Head of caudate nucleus (tissue), 42 donors: ENCODE data around the gene MEGF6.
A peak's percentile ranks its signal among the peaks of the same experiment; 100 is the strongest.

ENCODE experiments used
- DNase-seq, 42 donors: peaks; one replicate each; pipeline versions ENCODE4 v3.0.0 to v3.0.0-alpha.2; 2020 to 2021; ENCODE audit warnings: mixed read lengths in 7 of 42
- intact Hi-C: fragments of 100-400 bp; cut with DNase I; formaldehyde crosslinking; loops from one replicate; pipeline ENCODE4 v1.15.0; 2022

Gene MEGF6, protein sequence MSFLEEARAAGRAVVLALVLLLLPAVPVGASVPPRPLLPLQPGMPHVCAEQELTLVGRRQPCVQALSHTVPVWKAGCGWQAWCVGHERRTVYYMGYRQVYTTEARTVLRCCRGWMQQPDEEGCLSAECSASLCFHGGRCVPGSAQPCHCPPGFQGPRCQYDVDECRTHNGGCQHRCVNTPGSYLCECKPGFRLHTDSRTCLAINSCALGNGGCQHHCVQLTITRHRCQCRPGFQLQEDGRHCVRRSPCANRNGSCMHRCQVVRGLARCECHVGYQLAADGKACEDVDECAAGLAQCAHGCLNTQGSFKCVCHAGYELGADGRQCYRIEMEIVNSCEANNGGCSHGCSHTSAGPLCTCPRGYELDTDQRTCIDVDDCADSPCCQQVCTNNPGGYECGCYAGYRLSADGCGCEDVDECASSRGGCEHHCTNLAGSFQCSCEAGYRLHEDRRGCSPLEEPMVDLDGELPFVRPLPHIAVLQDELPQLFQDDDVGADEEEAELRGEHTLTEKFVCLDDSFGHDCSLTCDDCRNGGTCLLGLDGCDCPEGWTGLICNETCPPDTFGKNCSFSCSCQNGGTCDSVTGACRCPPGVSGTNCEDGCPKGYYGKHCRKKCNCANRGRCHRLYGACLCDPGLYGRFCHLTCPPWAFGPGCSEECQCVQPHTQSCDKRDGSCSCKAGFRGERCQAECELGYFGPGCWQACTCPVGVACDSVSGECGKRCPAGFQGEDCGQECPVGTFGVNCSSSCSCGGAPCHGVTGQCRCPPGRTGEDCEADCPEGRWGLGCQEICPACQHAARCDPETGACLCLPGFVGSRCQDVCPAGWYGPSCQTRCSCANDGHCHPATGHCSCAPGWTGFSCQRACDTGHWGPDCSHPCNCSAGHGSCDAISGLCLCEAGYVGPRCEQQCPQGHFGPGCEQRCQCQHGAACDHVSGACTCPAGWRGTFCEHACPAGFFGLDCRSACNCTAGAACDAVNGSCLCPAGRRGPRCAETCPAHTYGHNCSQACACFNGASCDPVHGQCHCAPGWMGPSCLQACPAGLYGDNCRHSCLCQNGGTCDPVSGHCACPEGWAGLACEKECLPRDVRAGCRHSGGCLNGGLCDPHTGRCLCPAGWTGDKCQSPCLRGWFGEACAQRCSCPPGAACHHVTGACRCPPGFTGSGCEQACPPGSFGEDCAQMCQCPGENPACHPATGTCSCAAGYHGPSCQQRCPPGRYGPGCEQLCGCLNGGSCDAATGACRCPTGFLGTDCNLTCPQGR (N-terminal part only)

DNA sequence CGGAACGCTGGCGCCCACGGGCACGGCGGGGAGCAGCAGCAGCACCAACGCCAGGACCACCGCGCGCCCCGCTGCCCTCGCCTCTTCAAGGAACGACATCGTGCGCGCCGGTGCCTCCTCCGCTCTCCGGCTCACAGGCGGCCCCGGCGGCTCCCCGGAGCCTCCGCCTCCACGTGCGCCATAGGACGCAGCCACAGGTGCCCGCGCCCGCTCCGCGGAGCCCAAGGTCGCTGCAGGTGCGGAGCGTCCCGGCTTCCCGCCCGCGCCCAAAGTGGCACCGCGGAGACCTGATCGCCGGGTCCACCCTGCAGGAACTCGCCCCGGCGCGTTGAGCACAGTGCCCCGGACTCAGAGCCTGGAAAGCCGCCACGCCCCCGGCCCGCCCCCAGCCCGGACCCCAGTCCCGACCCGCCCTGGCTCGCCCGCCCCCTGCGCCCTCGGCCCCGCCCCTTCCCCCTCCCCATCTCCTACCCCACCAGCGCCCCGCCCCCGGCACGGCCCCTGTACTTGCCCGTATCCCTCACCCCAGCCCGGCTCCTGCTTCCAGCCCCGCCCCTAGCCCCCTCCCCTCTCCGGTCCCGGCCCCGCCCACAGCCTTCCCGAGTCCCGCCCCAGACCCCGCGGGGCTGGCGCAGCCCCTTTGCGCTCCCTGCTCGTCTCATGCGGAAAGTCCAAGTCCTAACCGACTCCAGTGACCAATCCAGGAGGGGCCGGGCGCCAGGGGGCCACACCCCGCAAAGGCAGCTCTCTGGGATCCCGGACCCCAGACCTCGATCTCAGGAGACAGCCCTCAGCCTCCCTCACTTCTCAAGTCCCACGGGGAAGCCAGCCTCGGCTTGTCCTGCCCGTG lies at the start of gene MEGF6:
MEGF6 (minus strand) TSS at position 339 of the 850 bp plus-strand sequence; CDS start at position 99, 240 bp downstream.
- DNase-seq: peak in 29 of 42 donors; percentile 27 to 72 (median 49)
- intact Hi-C loops: no loop called here

DNA sequence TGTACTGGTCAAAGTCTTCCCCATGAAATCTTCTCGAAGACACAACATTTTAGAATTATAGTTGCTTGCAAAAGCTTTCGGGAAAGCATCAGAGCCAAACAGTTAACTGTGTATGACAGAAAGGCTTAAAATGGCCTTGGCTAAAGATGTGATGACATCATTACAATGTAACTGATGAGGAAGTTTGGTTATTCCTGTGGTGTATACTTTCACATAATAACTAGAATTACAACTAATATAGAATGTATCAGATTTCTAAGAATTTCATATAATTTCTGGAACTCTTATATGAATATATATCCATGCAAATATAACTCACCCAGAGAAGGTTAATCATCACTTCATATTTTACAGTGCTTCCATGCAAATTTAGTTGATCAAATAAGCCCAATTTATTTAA lies 49.4 kb upstream of the MEGF6 start:
- DNase-seq: no peak
- intact Hi-C loops: no loop called here

DNA sequence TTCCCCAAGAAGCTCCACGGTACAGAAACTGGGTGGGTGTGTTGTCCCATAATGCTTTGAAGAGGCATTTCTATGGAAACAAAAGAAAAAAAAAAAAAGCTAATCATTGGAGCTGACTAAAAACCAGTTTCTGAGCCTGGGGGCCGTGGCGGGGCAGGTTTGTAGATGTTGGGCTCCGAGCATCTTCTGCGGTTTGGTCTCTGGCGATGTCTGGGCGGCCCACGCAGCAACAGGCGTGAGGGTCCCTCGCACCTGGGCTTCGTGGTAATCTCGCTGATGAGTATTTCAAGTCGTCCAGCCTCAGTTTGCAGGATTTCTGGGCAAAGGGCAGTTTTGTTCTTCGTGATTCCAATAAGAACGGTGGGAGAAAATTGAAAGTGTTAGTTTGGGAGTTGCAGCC lies 47.8 kb upstream of the MEGF6 start:
- no peak for DNase-seq
- intact Hi-C loops: no loop called here

DNA sequence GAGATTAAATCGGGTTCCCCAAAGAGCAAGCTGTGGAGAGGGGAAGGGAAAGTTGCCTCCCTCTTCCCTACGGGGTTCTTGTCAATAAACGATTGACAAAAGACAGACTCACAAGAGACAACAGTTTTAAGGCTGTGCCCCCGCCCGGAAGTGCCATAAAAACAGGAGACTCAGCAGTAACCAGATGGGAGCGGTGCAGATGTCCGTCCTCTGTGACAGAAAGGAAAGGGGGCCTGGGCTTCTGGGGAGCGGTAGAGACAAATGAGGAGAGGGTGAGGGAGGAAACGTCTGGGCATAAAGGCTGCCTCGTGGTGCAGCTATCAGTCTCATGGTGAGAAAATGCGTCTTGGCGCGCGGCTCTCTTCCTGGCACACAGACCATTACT lies 46.9 kb upstream of the MEGF6 start:
- DNase-seq: no peak
- intact Hi-C loops: no loop called here

DNA sequence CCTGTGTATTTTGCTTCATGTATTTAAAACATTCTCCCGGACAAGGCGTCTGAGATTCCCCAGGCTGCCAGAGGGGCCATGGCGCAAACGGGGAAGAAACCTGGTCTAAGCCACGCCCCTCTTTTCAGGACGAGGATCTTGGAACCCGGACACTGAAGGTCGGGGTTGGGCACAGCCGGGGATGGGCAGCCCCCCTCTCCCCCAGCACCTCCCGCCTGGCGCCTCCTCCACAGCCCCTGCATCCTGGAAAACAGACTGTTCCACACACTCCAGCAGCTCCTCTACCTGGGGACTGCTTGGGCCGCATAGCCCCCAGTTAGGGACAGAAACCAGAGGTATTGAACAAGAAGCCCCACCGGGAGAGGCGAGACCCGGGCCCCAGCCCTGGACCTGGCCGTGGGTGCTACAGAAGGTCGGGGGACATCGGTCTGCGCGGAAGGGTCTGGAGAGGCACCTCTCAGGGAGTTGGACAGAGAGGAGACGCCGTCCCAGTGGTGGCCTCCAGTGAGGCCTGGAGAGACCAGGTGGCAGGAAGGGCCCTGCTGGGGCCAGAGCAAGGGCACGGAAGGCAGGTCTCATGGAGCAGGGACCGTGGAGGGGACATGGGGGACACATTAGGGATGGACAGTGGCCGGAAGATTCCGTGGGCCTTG lies 46.4 kb upstream of the MEGF6 start:
- intact Hi-C loops: no loop called here
- DNase-seq: no peak

DNA sequence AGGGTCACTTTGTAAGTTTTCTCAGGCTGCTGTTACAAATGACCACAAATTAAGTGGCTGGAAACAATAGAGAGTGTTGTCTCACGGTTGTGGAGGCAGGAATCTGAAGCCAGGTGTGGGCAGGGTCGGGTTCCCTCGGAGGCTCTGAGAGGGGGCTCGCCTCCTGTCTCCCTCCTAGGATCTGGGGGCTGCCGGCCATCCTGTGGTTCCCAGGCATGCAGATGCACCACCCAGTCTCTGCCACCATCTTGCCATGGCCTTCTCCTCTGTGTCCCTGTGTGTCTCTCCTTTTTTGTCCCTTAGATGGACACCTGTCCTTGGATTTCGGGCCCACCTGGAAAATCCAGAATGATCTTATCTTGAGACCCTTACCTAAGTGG lies 45.8 kb upstream of the MEGF6 start:
- intact Hi-C loops: no loop called here
- DNase-seq: no peak

DNA sequence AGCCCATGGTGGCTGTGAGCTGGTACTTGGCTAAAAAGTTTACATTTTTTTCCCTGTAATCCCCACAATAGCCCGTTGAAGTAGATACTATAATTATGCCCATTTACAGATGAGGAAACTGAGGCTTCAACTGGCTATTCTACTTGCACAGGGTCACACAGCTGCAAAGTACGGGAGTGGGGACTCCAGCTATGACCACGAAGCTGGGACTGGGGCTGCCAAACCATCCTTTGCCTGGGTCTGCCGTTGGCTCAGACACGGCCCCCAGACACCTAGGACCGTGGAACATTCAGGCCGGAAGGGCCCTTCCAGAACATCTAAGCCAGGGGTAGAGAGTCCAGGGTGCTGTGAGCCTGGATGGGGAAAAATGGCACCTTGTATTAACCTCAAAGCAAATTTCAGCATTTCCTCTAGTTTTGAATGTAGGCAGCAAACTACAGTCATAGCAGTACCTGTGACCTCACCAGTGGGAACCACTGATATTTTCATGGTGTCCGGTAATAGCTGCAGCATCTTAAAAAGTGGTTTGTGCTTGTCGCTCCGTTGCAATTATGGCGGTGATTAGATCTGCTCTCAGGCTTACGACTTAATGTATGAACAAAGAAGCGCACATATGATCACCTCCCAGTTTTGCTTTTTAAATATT lies 45.3 kb upstream of the MEGF6 start:
- intact Hi-C loops: no loop called here
- DNase-seq: no peak

DNA sequence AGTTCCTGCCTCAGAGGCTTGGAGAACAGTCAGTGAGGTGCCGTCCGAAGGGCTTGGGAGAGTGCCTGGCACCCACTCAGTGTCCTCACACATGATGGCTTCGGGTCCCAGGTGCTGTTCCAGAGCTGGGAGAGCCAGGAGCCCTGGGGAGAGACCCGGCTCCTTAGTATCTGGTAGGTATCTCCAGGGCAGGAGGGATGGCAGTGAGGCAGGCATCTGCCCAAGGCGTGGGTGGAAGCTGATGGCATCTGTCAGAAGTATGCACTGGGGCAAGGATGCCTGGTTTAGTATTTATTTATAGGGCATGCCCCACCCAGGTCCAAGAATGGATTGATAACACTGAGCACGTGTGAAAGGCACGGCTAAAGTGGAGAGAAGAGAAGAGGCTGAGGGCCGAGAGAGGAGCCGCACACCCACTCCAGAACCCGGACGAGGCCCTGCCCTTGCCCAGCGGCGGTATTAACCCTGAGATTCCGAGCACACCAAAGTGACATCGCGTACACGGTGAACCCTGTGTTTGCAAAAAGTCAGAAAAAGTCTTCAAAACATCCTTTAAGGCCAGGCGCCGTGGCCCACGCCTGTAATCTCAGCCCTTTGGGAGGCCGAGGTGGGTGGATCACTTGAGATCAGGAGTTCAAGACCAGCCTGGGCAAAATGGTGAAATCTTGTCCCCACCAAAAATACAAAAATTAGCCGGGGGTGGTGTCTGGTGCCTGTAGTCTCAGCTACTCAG lies 43.4 kb upstream of the MEGF6 start:
- no peak for DNase-seq

DNA sequence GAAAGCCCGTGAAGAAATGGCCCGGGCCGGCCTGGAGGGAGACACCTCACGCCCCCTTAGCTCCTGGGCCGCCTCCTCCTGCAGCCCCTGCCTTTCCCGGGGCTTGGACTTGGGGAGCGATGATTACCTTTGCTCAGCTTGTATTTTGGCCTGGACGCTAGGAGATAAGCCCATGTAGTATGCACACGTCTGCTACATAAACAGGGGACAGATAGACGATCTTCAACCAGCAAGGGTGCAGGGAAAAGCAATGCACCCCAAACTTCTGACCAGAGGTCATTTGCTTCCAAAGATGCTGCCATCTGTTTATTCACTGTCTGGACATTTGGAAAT lies 41.9 kb upstream of the MEGF6 start:
- no peak for DNase-seq
- intact Hi-C loops: no loop called here

More for the DNA sequence above, 43.4 kb upstream of the MEGF6 start:
- intact Hi-C loops: no loop called here

DNA sequence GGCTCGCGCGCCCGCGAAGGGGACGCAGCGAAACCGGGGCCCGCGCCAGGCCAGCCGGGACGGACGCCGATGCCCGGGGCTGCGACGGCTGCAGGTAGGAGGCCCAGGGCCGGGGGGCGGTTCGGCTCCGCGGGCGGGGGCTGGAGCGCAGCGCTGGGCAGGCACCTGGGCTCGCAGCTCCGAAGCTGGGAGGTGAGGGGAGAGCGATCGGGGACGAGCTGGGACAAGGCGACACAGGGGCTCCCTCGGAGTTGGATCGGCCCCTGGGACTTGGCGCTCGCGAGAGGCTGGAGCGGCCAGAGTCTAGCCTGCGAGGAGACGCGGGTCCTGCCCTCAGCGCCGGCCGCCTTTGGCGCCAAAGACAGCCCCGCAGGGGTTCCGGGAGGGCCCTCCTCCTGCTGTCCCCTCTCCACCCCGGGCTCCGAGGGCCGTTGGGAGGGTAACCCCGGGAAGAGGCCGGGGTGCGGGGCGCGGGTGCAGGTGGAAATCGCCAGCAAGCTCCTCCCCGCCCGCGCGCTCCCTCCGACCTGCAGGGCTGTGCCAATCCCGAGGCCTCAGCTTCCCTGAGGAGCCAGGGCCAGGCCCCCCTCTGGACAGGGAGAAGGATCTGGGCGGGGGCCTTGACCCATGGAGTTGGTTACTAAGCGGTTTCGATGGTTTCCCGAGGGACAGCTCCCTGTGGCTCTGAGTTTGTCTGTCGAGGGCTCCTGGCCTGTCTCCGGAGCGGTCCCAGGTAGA lies 41.4 kb upstream of the MEGF6 start:
- intact Hi-C loops: no loop called here
- DNase-seq: no peak

DNA sequence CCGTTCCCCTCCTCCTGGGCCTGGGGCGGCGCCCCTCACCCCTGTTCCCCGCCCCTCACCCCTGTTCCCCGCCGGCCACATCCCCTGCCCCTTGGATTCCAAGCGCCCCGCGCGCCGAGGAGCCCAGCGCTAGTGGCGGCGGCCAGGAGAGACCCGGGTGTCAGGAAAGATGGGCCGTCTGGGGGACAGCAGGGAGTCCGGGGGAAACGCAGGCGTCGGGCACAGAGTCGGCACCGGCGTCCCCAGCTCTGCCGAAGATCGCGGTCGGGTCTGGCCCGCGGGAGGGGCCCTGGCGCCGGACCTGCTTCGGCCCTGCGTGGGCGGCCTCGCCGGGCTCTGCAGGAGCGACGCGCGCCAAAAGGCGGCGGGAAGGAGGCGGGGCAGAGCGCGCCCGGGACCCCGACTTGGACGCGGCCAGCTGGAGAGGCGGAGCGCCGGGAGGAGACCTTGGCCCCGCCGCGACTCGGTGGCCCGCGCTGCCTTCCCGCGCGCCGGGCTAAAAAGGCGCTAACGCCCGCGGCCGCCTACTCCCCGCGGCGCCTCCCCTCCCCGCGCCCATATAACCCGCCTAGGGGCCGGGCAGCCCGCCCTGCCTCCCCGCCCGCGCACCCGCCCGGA lies 40.7 kb upstream of the MEGF6 start, which contains the start of gene TP73:
TP73 (plus strand) TSS at position 587 of the 618 bp plus-strand sequence. CDS start 29,850 bp downstream, outside the sequence.
- intact Hi-C loops: loop anchor here (2.0 kb wide), 1 partner anchor 27 kb away; the partner anchor contains the start of gene TPRG1L
- no peak for DNase-seq

DNA sequence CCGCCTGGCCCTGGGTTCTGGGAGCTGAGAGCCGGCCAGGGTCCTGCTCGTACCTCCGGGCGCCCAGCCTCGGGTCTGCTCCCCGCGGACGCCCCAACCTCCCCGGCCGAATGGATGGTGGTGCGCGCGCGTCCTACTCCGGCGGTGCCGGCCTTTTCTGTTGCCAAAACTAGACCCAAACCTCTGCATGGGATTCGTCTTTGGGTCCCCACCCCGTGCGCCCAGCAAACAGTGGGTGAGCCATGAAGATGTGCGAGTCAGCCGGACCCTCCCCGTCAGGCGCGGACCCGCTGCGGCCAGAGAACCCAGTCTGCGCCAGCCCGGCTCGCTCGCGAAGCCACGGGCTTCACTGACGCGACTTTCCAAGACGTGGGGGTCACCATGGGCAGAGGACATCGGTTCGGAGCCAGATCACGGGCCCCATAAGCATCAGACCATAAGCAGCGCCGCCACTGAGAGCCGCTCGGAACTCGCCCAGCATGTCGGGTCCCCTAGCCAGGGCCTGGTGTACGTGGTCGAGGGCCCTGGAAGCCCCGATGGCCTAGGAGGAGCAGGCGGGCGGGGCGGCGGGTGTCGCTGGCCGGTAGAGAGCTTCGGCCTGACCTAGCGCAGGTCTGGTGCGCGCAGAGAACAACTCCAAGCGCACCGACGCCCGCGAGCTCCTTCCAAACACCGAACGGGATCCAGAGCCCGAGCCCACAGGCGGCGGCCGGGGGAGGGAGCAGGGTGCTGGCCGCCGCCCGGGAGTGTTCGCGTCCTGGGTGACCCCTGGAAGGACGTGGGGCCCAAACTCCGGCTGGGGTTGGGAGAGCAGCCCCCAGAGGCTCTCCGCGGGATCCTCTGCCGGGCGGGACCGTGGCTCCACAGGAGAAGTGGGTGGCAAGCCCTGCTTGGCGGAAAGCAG lies 40.0 kb upstream of the MEGF6 start:
- intact Hi-C loops: loop anchor here (2.0 kb wide), 1 partner anchor 26 kb away; the partner anchor contains the start of gene TPRG1L
- DNase-seq: no peak

DNA sequence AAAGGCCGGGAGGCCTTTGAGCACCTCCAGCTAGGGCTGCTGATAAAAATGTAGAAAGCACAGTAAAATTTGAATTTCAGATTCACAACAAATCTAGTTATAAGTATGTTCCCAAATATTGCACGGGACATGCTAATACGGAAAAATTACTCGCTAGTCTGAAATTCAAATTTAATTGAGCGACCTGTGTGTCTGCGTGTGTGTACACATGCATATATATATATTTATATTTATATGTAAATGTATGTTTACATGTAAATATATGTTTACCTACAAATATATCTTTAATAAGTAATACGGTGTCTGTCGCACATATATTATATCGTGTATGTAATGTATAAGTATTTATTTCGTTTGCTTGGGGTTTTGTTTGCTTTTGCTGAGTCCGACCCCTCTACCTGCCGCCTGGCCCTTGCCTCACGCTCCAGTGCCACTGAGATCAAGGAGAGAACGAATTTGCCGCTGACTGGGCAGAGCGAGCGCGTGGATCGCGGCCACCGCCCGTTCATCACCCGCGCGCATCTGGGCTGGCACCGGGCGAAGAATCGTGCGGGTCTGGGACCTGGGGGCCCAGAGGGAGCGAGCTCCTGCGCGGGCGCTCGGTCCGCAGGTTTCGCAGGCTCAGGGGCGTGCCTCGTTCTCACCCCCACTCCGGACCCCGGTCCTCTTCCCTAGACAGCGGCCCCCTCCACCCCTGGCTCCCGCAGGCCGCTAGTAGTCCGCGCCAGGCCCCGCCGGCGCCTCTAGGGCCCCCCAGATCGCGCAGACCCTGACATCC lies 39.1 kb upstream of the MEGF6 start:
- intact Hi-C loops: loop anchor here (2.0 kb wide), 1 partner anchor 26 kb away; the partner anchor contains the start of gene TPRG1L
- DNase-seq: no peak
